D341Med (cell line): Measurements from ENCODE around the gene PTTG2.
"Not testable (repeated sequence)": the region's sequence is repeated elsewhere in the genome, so short reads cannot be mapped to it uniquely, and the experiment has no call there.

Experiments used
- DNase-seq: peaks from one replicate; pipeline ENCODE4 v3.0.0; 2012; ENCODE audit warnings: low spot score

The PTTG2 gene

DNA sequence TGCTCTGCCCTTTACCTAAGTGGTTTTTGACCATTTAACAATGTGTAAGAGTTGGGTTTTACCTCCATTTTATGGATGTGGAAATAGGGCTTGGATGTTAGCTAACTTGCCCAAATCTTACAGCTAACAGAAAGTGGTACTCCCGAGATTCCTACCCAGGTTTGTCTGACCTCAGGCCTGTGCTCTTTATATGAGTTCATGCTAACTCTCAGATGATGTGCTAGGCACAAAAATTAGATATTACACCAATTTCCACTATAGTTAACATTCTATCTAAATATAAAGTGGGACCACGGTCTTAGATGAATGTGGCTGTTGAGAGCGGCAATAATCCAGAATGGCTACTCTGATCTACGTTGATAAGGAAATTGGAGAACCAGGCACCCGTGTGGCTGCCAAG lies at the start of gene PTTG2:
PTTG2 (plus strand) TSS at position 301 of the 400 bp plus-strand sequence; CDS start at position 338, 37 bp downstream.
- DNase-seq: no peak

- DNase-seq: no peak
Measured at GRCh38 chr4:37914539-37914938, 45.7 kb upstream of the PTTG2 start.

- no peak for DNase-seq
Measured at GRCh38 chr4:37917388-37917787, 42.8 kb upstream of the PTTG2 start.

- no peak for DNase-seq
Measured at GRCh38 chr4:37918653-37919052, 41.5 kb upstream of the PTTG2 start.

DNA sequence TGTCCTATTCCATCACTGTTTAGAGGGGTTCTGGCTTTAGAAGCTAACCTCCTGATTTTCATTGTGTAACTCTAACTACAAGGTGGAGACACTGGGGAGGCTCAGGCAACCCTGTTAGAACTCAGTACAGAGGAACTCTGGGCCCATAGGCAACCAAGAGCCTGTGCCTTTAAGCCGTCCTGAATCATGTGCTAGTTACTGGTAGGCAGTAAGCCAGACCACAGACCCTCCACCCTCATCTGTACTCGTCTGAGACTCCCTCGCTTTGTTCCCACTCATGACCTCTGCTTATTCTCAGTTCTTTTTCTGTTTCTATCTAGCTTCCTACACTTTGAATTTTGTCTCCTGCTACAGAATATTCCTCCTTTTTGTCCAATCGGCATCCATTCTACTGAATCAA lies 37.9 kb upstream of the PTTG2 start:
- DNase-seq: no peak

GRCh38 chr4:37923089-37923488 lies 37.1 kb upstream of the PTTG2 start:
- DNase-seq: not testable (repeated sequence)

DNA sequence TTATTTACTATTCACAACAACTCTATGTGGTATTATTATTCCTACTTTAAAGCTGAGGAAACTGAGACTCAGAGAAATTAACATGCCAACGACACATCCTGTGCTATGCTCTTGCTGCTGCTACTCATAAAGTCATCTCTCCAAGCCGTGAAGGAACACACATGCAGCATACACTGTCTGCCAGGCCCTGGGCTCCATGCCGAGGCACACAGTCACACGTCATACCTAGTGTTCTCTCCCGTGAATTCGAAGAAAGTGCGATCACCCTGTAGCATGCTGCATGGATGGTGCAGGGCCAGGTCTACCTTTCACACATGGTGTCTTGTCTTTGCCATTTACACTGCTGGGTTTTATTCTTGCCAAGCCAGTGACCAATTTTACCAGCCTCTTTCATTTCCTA lies 35.3 kb upstream of the PTTG2 start:
- no peak for DNase-seq

- no peak for DNase-seq
Measured at GRCh38 chr4:37927434-37927833, 32.8 kb upstream of the PTTG2 start.

DNA sequence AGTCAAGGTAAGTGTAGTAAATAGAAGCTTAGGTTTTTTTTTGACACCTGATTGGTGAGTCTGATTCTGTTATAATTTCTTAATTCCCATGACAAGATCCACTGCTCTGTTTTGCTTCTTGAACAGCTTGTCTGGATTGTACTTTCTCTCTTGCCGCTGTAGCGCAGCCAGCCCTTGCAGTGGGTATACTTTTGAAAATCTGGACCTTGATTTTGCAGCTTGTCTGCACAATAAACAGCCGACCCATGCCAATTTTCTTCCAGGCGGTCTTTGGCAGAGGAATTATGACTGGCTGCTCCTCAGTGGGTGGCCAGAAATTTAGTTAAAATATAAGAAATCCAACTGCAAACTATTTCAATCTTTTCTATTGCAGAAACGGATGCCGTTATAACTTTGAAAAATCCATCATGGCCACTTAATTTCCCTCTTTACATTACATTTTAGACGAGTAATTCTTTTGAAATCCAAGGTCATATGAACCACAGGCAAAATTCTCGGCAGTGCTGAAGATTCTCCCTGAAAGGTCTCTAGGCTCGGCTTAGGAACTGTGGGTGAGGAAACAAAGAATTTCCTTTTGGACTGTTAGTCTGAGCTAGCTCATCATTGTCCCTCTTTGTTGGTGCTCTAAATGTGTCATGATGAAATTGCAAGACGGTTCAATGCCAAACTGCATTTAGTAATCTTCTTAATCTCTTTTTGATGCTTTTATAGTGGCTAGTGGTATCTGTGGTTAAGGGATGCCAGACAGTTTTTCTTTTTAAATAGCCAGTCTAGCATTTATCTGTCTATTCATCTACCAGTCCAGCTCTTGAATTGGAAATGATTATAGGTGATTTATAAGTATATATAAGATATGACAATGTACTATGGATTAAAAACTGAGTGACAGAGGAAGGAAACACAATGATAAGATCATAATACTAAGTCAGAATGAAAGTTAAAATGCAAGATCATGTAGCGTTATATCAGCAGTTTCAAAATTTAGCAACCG lies 31.5 kb upstream of the PTTG2 start:
- DNase-seq: no peak

DNA sequence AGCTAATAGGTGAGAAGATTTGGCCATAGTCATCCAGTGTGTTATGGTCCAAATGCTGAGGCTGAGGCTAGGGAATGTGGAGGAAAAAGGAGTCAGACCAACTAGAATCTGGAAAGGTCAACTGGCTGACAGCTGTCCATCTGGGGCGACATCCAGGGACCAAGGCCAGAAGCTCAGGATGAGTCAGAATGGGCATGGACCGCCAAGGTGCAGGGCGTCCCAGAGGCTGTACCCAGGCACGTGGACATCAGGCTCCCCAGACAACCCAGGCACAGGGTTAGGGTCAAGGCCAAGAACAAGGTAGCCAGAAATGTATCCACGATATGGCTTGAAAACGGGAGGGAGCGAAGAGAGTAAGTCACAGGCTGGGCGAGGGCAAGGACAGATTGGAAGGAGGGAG lies 26.1 kb upstream of the PTTG2 start:
- no peak for DNase-seq

DNA sequence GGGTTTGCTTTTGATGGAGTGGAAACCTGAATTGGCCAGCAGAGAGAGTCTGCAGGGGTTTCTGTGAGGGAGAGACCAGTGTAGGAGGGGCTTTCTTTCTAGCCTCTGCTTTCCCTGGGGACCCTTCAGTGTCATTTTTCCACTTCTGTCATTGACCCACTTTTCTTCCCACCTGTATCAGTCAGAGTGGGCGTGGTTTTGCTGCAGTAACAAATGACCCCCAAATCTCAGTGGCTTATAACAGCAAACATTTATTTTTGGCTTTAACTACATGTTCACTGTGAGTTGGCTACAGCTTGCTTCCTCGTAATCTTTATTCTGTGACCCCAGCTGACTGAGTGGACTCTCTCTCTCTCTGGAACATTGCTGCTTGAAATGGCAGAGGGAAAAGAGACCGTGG lies 25.6 kb upstream of the PTTG2 start:
- no peak for DNase-seq

- DNase-seq: no peak
Measured at GRCh38 chr4:37935026-37935425, 25.2 kb upstream of the PTTG2 start.

DNA sequence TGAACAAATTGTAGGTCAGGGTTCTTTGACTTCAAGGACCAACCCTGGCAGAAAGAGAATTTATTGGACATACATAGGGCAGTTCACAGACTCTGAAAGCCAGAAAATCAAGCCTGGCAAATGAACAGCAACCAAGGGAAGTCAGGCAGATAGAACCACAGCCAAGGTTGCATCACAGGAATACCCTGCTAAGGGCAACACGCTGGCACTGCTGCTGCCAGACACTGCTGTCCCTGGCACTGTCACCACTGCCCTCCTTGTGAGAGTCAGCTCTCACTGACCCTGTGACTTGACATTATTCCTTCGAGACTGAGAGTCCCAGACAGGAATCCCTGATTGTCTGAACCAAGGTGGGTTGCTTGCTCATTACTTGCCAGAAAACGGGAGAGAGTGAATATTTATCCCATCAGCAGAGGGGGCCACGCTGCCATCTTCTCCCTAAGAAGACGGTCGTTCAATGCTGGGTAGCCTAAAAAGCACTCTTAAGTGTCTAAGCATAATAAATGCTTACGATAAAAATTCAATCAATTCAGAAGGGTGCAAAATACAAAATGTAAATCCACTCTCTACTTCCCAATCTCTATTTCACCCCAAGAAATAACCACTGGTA lies 23.2 kb upstream of the PTTG2 start:
- DNase-seq: no peak

- no peak for DNase-seq
Measured at GRCh38 chr4:37938208-37938607, 22.0 kb upstream of the PTTG2 start.

- DNase-seq: no peak
Measured at GRCh38 chr4:37946503-37947179, 13.6 kb upstream of the PTTG2 start.

GRCh38 chr4:37948542-37948941 lies 11.7 kb upstream of the PTTG2 start:
- DNase-seq: no peak

GRCh38 chr4:37949636-37950426 lies 10.4 kb upstream of the PTTG2 start:
- no peak for DNase-seq

GRCh38 chr4:37951461-37952352 lies 8.5 kb upstream of the PTTG2 start:
- DNase-seq: no peak

DNA sequence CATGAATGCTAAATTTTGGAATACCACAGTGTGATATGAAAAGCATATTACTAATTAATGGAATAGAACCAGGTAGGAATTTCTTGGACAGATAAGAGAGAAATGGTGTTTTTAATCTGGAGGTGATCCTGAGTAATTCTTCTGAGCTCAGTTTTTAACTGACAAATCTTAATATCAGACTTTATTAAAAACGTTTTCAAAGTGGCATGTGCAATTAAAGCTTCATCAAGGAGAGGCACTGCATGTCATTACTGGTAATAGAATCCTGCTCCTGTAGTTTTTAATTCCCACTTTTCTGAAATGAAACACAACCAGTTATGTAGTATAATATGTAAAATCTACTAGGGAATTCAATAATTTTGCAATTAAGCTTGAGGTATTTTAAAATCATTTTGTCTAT lies 7.0 kb upstream of the PTTG2 start:
- DNase-seq: no peak

GRCh38 chr4:37953620-37954293 lies 6.4 kb upstream of the PTTG2 start:
- no peak for DNase-seq
